ENCODE data around the gene VASP.
A peak's percentile ranks its signal among the peaks of the same experiment; 100 is the strongest.

VASP gene

GRCh38 chr19:45506989-45507871 is at the start of gene VASP:
VASP (plus strand) TSS chr19:45507479; CDS start chr19:45507772, 293 bp downstream.
- Histone ChIP-seq H3K9me3 (replicated peaks in 1 of 11) (no peaks in the 10 kb centered on the region), H3K4me1 (peaks cover 48 to 69% (median 57%) of the 10 kb centered on the region in 10 experiments), H3K4me2 (peak within 1 kb of the TSS; percentile 91 to 99 (median 95)), H3K36me3 (peaks cover 0 to 35% (median 8%) of the 10 kb centered on the region in 11 experiments; a peak in 12 of 22 replicates), H3K27me3 (no peaks in the 10 kb centered on the region), H3K9ac (peak within 1 kb of the TSS; percentile 89 to 97 (median 93)), H3K4me3 (peak within 1 kb of the TSS; percentile 80 to 99 (median 97)), H4K20me1 (peaks cover 5 to 44% (median 37%) of the 10 kb centered on the region in 11 experiments; a peak in 17 of 22 replicates), H3K27ac (peak within 1 kb of the TSS; percentile 84 to 94 (median 90))
- TF ChIP-seq Cebpa-rat (IDR thresholded peaks at IDR 0.05) = no peak

GRCh38 chr19:45457776-45458175 is 49.5 kb upstream of the VASP start:
- H4K20me1 ChIP-seq = peaks cover 0 to 7% (median 0%) of the 10 kb centered on the region in 11 experiments; a peak in 2 of 22 replicates
- no peak overlapping the region for H3K4me3 ChIP-seq
- TF ChIP-seq Cebpa-rat (IDR thresholded peaks at IDR 0.05) = no peak
- H3K36me3 ChIP-seq = no peaks in the 10 kb centered on the region
- H3K4me1 ChIP-seq = peaks cover 55 to 94% (median 85%) of the 10 kb centered on the region in 10 experiments
- H3K27me3 ChIP-seq = no peaks in the 10 kb centered on the region
- H3K9ac ChIP-seq = no peak overlapping the region
- no peak overlapping the region for H3K27ac ChIP-seq
- no peaks in the 10 kb centered on the region for H3K9me3 ChIP-seq (replicated peaks in 1 of 11)
- peak overlapping the region in 1 of 11 experiments; percentile 79; a peak in 2 of 22 replicates for H3K4me2 ChIP-seq

- TF ChIP-seq Cebpa-rat (IDR thresholded peaks at IDR 0.05) = no peak
- Histone ChIP-seq H3K9ac (peak overlapping the region in 4 of 11 experiments; percentile 7 to 50 (median 32); a peak in 3 of 22 replicates), H3K27ac (0 out of 22 replicates have a peak overlapping the region, but pooled peaks of 2 of the 11 experiments have one; percentile 21 to 22), H3K4me1 (peaks cover 30 to 76% (median 65%) of the 10 kb centered on the region in 10 experiments), H3K4me3 (no peak overlapping the region), H3K27me3 (no peaks in the 10 kb centered on the region), H3K4me2 (peak overlapping the region in 10 of 11 experiments; percentile 3 to 77 (median 60); a peak in 18 of 22 replicates), H3K36me3 (no peaks in the 10 kb centered on the region), H4K20me1 (peaks cover 0 to 6% (median 0%) of the 10 kb centered on the region in 11 experiments; a peak in 2 of 22 replicates), H3K9me3 (replicated peaks in 1 of 11) (no peaks in the 10 kb centered on the region)
These were observed 46.4 kb upstream of the VASP start for GRCh38 chr19:45460807-45461347.

GRCh38 chr19:45462174-45462573 is 45.1 kb upstream of the VASP start:
- H4K20me1 ChIP-seq = peaks cover 0 to 6% (median 0%) of the 10 kb centered on the region in 11 experiments; a peak in 2 of 22 replicates

GRCh38 chr19:45463241-45463640 is 44.0 kb upstream of the VASP start:
- H3K4me3 ChIP-seq = no peak overlapping the region
- no peaks in the 10 kb centered on the region for H3K9me3 ChIP-seq (replicated peaks in 1 of 11)
- H3K27me3 ChIP-seq = peaks cover 0 to 3% (median 0%) of the 10 kb centered on the region in 11 experiments; a peak in 5 of 22 replicates
- H3K9ac ChIP-seq = no peak overlapping the region
- no peak overlapping the region for H3K27ac ChIP-seq
- H4K20me1 ChIP-seq = peaks cover 0 to 9% (median 3%) of the 10 kb centered on the region in 11 experiments; a peak in 13 of 22 replicates
- peaks cover 15 to 65% (median 58%) of the 10 kb centered on the region in 10 experiments for H3K4me1 ChIP-seq
- no peak for TF ChIP-seq Cebpa-rat (IDR thresholded peaks at IDR 0.05)
- H3K36me3 ChIP-seq = no peaks in the 10 kb centered on the region
- no peak overlapping the region for H3K4me2 ChIP-seq

More at GRCh38 chr19:45462174-45462573, 45.1 kb upstream of the VASP start:
- H3K27ac ChIP-seq = no peak overlapping the region
- no peaks in the 10 kb centered on the region for H3K9me3 ChIP-seq (replicated peaks in 1 of 11)
- TF ChIP-seq Cebpa-rat (IDR thresholded peaks at IDR 0.05) = no peak
- no peaks in the 10 kb centered on the region for H3K36me3 ChIP-seq
- peak overlapping the region; percentile 43 to 83 (median 64) for H3K4me2 ChIP-seq
- no peaks in the 10 kb centered on the region for H3K27me3 ChIP-seq
- H3K9ac ChIP-seq = peak overlapping the region in 2 of 11 experiments; percentile 15 to 51; a peak in 2 of 22 replicates
- peaks cover 17 to 66% (median 57%) of the 10 kb centered on the region in 10 experiments for H3K4me1 ChIP-seq
- no peak overlapping the region for H3K4me3 ChIP-seq

- H3K4me2 ChIP-seq = peak overlapping the region in 7 of 11 experiments; percentile 11 to 48 (median 31); a peak in 6 of 22 replicates
- H3K36me3 ChIP-seq = no peaks in the 10 kb centered on the region
- peaks cover 0 to 13% (median 7%) of the 10 kb centered on the region in 11 experiments; a peak in 13 of 22 replicates for H4K20me1 ChIP-seq
- TF ChIP-seq Cebpa-rat (IDR thresholded peaks at IDR 0.05) = peak in 1 of 11 experiments; percentile 12; a peak in 1 of 22 replicates
- H3K4me1 ChIP-seq = peaks cover 15 to 62% (median 57%) of the 10 kb centered on the region in 10 experiments
- peaks cover 0 to 8% (median 0%) of the 10 kb centered on the region in 11 experiments; a peak in 5 of 22 replicates for H3K27me3 ChIP-seq
- H3K27ac ChIP-seq = no peak overlapping the region
- H3K4me3 ChIP-seq = no peak overlapping the region
- H3K9ac ChIP-seq = 0 out of 22 replicates have a peak overlapping the region, but pooled peaks of 1 of the 11 experiments have one; percentile 29
- no peaks in the 10 kb centered on the region for H3K9me3 ChIP-seq (replicated peaks in 1 of 11)
These were observed 43.0 kb upstream of the VASP start for GRCh38 chr19:45464274-45464673.

GRCh38 chr19:45464852-45465441 is 42.3 kb upstream of the VASP start:
- peaks cover 18 to 61% (median 57%) of the 10 kb centered on the region in 10 experiments for H3K4me1 ChIP-seq
- H3K9ac ChIP-seq = peak overlapping the region in 2 of 11 experiments; percentile 29 to 44; a peak in 1 of 22 replicates
- peaks cover 0 to 8% (median 0%) of the 10 kb centered on the region in 11 experiments; a peak in 5 of 22 replicates for H3K27me3 ChIP-seq
- TF ChIP-seq Cebpa-rat (IDR thresholded peaks at IDR 0.05) = no peak
- no peaks in the 10 kb centered on the region for H3K36me3 ChIP-seq
- H3K4me3 ChIP-seq = no peak overlapping the region
- no peaks in the 10 kb centered on the region for H3K9me3 ChIP-seq (replicated peaks in 1 of 11)
- H3K4me2 ChIP-seq = peak overlapping the region in 8 of 11 experiments; percentile 16 to 48 (median 32); a peak in 13 of 22 replicates
- H4K20me1 ChIP-seq = peaks cover 0 to 14% (median 7%) of the 10 kb centered on the region in 11 experiments; a peak in 13 of 22 replicates
- no peak overlapping the region for H3K27ac ChIP-seq

GRCh38 chr19:45467115-45467455 is 40.2 kb upstream of the VASP start:
- peaks cover 21 to 60% (median 53%) of the 10 kb centered on the region in 10 experiments for H3K4me1 ChIP-seq
- H3K36me3 ChIP-seq = no peaks in the 10 kb centered on the region
- no peaks in the 10 kb centered on the region for H3K9me3 ChIP-seq (replicated peaks in 1 of 11)
- H3K9ac ChIP-seq = peak overlapping the region; percentile 74 to 97 (median 82)
- H4K20me1 ChIP-seq = peaks cover 0 to 25% (median 7%) of the 10 kb centered on the region in 11 experiments; a peak in 14 of 22 replicates
- H3K4me2 ChIP-seq = peak overlapping the region; percentile 99 to 100 (median 100)
- H3K4me3 ChIP-seq = peak overlapping the region; percentile 64 to 84 (median 73)
- peak overlapping the region; percentile 17 to 99 (median 58); a peak in 12 of 22 replicates for H3K27ac ChIP-seq
- H3K27me3 ChIP-seq = peaks cover 16 to 26% (median 18%) of the 10 kb centered on the region in 11 experiments
- no peak for TF ChIP-seq Cebpa-rat (IDR thresholded peaks at IDR 0.05)
